Measurements from ENCODE around the gene TGDS.

TGDS gene

GRCh38 chr13:94599877-94600276 lies 3.9 kb upstream of the TGDS start:
- no peak for TF ChIP-seq CTCF (conservative IDR thresholded peaks at IDR 0.05; ENCODE audit: low read depth, low read length)
- no peak overlapping the region for H3K4me3 ChIP-seq (ENCODE audit: low read length)
- DNase-seq (ENCODE audit: low read depth) = no peak

GRCh38 chr13:94598281-94598680 lies 2.3 kb upstream of the TGDS start:
- no peak for DNase-seq (ENCODE audit: low read depth)
- no peak for TF ChIP-seq CTCF (conservative IDR thresholded peaks at IDR 0.05; ENCODE audit: low read depth, low read length)
- H3K4me3 ChIP-seq (ENCODE audit: low read length) = no peak overlapping the region

DNA sequence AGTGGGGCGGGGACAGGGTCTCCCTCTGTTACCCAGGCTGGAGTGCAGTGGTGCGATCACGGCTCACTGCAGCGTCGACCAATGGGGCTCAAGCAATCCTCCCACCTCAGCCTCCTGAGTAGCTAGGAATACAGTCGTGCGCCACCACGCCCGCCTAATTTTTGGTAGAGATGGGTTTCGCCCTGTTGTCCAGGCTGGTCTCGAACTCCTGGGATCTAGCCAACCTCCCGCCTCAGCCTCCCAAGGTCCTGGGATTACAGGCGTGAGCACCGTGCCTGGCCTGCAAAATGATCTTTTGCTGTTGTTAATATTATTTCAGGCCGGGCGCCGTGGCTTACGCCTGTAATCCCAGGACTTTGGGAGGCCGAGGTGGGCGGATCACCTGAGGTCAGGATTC lies 621 bp upstream of the TGDS start:
- peak overlapping the region; percentile 99 for H3K4me3 ChIP-seq (ENCODE audit: low read length)
- no peak for TF ChIP-seq CTCF (conservative IDR thresholded peaks at IDR 0.05; ENCODE audit: low read depth, low read length)
- no peak for DNase-seq (ENCODE audit: low read depth)

GRCh38 chr13:94595001-94595949 lies 677 bp downstream of the TGDS start:
- no peak for TF ChIP-seq CTCF (conservative IDR thresholded peaks at IDR 0.05; ENCODE audit: low read depth, low read length)
- H3K4me3 ChIP-seq (ENCODE audit: low read length) = peak overlapping the region; percentile 99
- no peak for DNase-seq (ENCODE audit: low read depth)

- no peak overlapping the region for H3K4me3 ChIP-seq (ENCODE audit: low read length)
- DNase-seq (ENCODE audit: low read depth) = no peak
- TF ChIP-seq CTCF (conservative IDR thresholded peaks at IDR 0.05; ENCODE audit: low read depth, low read length) = no peak
These were observed 5.2 kb downstream of the TGDS start for GRCh38 chr13:94590744-94591143.

- no peak for DNase-seq (ENCODE audit: low read depth)
- no peak overlapping the region for H3K4me3 ChIP-seq (ENCODE audit: low read length)
- TF ChIP-seq CTCF (conservative IDR thresholded peaks at IDR 0.05; ENCODE audit: low read depth, low read length) = no peak
These were observed 7.4 kb downstream of the TGDS start for GRCh38 chr13:94588541-94588940.

DNA sequence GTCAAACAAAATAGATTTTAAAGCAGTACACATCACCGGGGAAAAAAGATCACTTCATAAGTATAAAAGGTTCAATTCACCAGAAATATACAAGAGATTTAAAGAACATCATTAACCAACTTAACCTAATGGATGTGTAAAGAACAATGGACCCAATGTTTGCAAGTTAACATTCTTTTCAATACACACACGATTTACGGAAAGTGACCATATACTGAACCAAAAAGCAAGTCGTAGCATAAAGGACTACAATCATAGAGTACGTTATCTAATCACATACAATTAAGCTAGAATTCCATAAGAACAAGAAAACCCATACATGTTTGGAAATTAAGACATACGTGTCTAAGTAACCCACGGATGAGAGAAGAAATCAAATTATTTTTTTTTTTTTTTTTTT lies 9.6 kb downstream of the TGDS start:
- no peak overlapping the region for H3K4me3 ChIP-seq (ENCODE audit: low read length)
- DNase-seq (ENCODE audit: low read depth) = no peak
- TF ChIP-seq CTCF (conservative IDR thresholded peaks at IDR 0.05; ENCODE audit: low read depth, low read length) = no peak

Data from retinal pigment epithelial cell (primary cell).